NOMO-1 treated with DMSO at 0.1 percent for 48 hours (cell line): Measurements from ENCODE around the gene LIN9.
"Not testable (repeated sequence)": the region's sequence is repeated elsewhere in the genome, so short reads cannot be mapped to it uniquely, and the experiment has no call there.

Experiments
- DNase-seq: peaks from one replicate; lab custom pipeline; 2025; ENCODE audit not compliant: unreplicated experiment; lab: John Stamatoyannopoulos, UW

LIN9 gene

GRCh38 chr1:226276077-226276682 is 32.8 kb downstream of the LIN9 start:
- DNase-seq, result no peak

- DNase-seq, result no peak
Measured at GRCh38 chr1:226274138-226274537, 34.8 kb downstream of the LIN9 start.

- DNase-seq, result not testable (repeated sequence)
Measured at GRCh38 chr1:226272233-226272902, 36.6 kb downstream of the LIN9 start.

DNA sequence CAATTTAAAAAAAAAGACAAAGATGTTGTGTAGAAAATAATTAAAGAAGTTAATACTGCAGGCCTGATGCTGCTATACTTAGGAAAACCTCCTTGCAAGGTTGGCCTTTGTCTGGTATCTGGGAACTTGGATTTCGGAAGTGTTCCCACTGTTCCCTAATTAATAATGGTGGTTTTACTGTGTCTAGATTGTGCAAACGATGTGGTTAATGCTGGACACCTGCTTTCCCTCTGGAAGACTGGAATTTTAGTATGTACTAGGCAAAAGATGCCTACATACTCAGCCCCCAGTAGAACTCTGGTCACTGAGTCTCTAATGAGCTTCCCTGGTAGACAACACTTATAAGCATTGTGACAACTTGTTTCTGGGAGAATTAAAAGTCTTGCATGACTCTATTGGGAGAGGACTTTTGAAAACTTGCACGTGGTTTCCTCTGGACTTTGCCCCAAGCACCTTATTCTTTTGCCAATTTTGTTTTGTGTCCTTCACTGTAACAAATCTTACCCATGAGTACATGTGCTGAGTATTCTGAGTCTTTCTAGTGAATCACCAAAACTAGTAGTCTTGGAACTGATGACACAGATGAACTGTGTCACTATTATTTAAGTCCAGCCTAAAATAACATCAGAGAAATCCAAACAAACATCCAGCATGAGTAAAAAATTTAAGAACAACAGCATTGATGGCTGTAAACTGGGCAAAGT is 40.4 kb downstream of the LIN9 start:
- no peak for DNase-seq

GRCh38 chr1:226261818-226262217 is 47.1 kb downstream of the LIN9 start:
- no peak for DNase-seq

GRCh38 chr1:226255380-226255779 is 53.6 kb downstream of the LIN9 start:
- no peak for DNase-seq

DNA sequence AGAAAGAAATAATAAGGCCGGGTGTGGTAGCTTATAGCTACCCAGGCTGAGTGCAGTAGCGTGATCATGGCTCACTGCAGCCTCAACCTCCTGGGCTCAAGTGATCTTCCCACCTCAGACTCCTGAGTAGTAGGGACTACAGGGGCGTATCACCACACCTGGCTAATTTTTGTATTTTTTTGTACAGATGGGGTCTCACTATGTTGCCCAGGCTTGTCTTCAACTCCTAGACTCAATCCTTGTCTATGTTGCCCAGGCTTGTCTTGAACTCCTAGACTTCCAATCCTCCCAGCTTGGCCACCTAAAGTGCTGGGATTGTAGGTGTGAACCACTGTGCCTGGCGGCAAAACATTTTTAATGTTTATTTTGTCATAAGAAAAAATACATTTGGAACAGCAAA is 55.0 kb downstream of the LIN9 start:
- DNase-seq, result no peak

DNA sequence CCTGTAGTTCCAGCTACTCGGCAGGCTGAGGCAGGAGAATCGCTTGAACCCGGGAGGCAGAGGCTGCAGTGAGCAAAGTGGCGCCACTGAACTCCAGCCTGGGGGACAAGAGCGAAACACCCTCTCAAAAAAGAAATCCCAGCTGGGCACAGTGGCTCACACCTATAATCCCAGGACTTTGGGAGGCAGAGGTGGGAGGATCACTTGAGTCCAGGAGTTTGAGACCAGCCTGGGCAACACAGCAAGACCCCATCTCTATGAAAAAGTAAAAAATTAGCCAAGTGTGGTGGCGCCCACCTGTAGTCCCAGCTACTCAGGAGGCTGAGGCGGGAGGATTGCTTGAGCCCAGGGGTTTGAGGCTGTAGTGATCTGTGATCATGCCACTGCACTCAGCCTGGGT is 56.1 kb downstream of the LIN9 start:
- not testable (repeated sequence) for DNase-seq

- DNase-seq, result no peak
Measured at GRCh38 chr1:226250511-226250910, 58.5 kb downstream of the LIN9 start.

DNA sequence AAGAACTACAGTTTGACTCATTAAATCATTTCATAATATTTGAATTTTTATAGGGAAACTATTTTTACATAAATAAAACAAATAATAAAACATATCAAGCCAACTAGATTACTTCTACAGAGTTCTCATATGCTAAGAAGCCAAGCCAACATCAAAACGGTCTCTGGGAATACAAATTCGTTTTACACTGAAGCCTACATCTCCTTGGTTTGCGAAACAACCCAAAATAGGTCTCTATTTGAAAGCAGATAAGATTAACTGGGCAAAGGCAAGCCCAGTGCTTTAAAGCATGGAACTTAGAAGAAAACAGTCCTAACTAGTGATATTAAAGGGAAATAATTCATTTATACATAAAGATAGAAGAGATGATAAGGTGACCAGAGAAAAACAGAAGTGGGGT is 60.2 kb downstream of the LIN9 start:
- no peak for DNase-seq

GRCh38 chr1:226248091-226248490 is 60.9 kb downstream of the LIN9 start:
- DNase-seq, result peak; percentile 94

DNA sequence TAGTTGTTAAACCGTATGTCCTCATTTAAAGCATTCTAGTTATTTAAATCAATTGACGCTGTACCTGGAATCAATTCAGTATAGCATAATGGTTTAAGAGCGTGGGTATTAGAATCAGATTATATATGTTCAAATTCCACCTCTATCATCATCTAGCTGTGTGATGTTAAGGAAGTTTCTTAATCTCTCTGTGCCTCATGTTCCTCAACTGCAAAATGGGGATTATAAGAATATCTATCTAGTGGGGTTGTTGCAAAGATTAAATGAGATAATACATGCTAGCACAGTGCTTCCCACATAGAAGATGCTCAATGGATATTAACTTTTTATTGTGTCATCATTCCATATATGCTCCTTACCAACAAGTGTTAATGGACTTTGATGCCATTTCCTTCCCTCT is 69.5 kb downstream of the LIN9 start:
- no peak for DNase-seq

DNA sequence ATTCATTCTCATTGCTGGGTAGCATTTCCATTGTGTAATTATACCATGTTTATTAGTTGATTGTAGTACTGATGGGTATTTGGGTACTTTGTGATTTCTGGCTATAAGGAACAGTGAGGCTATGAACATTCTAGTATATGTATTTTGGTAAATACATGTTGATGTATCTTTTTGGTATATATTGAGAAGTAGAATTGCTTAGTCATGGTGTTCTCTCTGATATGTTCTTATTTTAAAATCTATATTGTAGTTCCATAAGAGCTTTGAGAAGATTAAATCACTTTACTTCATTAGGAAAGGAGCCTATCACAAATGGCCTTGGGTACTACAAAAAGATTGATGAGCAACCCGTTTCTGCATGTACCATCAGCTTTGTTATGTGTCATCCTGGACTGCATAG is 72.1 kb downstream of the LIN9 start:
- no peak for DNase-seq

- DNase-seq, result no peak
Measured at GRCh38 chr1:226233806-226234205, 75.2 kb downstream of the LIN9 start.

DNA sequence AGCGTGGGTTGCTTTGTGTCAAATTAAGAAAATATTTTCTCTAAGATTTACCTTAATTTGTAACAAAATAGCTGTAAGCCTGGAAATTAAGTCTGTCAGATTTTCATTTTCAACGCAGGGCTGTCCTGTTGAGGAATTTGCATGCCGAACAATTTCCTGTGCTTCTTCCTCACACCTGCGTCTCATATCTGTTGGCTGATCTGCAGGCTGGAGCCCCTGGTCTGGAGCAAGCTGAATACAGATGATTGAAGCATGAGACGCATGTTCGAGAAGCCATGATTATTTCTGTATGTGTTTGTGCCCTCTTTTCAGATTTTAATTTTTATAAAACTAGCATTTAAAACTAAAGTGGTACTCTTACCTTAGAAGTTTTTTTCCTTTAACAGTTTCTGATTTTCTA is 75.7 kb downstream of the LIN9 start:
- no peak for DNase-seq

DNA sequence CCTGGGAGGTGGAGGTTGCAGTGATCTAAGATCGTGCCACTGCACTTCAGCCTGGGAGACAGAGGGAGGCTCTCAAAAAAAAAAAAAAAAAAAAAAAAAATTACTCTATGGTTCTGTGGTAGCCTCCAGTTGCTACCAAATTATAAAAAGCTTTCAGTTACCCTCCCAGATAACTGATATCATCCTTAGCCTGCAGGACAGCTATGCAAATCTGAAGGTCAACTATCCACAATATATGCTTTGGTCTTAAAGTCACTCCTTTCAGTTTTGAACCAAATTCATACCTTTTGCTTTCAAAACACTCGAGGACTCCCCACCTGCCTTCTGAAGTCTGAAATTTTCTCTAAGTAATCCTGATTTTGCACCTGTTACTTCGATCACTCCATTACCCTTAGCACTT is 82.4 kb downstream of the LIN9 start:
- DNase-seq, result no peak

DNA sequence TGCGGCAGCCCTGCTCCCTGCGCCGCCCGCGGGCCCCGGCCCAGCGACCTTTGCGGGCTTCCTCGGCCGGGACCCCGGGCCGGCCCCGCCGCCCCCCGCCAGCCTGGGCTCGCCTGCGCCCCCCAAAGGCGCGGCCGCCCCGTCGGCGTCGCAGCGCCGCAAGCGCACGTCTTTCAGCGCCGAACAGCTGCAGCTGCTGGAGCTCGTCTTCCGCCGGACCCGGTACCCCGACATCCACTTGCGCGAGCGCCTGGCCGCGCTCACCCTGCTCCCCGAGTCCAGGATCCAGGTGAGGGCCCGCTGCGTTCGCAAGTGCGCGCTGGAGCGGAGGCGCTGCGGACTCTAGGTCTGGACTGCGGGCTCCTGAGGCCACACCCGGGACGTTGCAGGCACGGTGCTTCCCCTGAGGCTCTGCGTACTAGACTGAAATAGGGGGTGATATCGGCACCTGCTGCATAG is 85.1 kb downstream of the LIN9 start:
- DNase-seq, result peak; percentile 9

GRCh38 chr1:226223157-226223785 is 85.7 kb downstream of the LIN9 start, which contains the start of gene MIXL1:
MIXL1 (plus strand) TSS chr1:226223664; CDS start chr1:226223682, 18 bp downstream.
- DNase-seq, result no peak

DNA sequence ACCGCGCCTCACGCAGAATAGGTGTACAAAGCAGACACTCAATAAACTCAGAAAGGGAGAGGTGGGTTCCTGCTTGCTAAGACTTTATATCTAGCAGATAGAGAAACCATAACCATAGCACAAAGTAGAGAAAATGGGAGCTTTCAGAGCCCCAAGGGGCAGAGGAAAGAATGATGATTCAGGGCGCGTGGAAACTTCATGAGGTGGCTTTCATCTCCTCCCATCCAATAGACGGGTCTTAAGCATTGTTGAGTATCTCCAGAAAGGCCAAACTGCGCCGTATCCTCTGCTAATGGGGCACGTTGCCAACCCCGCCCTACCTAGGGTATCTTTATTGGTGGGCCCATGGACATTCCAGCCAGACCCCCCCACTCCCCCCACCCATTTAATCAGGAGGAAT is 86.3 kb downstream of the LIN9 start:
- DNase-seq, result no peak

DNA sequence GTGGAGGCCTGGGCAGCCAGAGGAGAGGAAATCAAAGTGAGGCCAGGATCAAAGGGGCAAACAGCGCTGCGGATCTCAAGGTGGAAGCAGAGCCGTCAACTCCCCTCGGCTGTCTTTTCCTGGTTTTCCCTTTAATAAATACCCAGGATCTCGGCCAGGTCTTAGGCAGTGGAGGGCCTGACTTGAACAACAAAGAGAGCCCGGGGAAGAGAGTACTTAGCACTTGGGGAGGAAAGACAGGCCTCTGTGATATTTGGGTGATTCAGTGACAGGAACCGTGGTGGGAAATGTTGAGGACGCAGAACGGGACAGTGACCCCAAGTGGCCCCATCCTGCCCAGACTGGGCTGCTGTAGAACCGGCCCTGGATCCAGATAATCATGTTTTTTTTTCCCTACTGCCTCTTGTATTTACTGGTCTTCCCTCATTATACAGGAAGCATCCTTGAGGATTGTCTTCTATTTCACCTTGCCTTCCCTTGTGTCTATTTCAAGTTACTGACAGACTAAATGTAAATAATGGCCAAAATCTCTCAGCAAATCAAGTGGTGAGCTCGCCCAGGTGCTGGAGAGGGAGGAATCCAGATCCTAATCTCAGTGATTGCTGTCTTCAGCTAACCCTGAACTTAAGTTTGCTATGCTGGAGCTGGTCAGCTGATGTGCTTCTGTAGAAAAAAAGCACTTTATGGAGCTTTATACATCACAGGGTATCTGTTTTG is 88.3 kb downstream of the LIN9 start:
- DNase-seq, result no peak

DNA sequence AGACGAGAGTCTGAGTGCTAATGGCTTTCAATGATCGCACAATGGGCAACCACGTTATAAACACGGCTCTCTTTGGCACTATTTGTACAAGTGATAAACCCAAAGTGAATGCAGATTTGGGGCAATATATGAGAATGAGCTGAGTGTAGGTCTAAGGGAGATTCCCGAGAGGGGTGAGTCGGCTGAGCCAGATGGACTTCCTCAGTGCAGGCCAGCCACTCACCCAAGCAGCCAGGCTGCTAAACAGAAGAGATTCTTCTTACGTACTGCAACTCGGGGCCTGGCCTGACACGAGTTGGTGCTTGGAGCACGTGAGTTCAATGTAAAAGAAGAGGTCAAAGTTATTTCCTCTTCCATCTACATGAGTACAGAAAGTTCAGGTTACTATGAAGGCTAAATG is 91.7 kb downstream of the LIN9 start:
- DNase-seq, result no peak
